ENCODE measurements around the gene DHX34.
A peak's percentile ranks its signal among the peaks of the same experiment; 100 is the strongest.
"Not testable (repeated sequence)": the region's sequence is repeated elsewhere in the genome, so short reads cannot be mapped to it uniquely, and the experiment has no call there.

The DHX34 gene

GRCh38 chr19:47324502-47324901 is 24.6 kb upstream of the DHX34 start:
- DNase-seq, result peak; percentile 14

GRCh38 chr19:47330466-47330869 is 18.6 kb upstream of the DHX34 start:
- DNase-seq, result peak; percentile 22

GRCh38 chr19:47331490-47331889 is 17.6 kb upstream of the DHX34 start:
- DNase-seq, result no peak

GRCh38 chr19:47331931-47332547 is 17.1 kb upstream of the DHX34 start, which contains the start of gene C5AR2:
C5AR2 (plus strand) TSS chr19:47332175; CDS start chr19:47340800, 8,625 bp downstream.
- no peak for DNase-seq

DNA sequence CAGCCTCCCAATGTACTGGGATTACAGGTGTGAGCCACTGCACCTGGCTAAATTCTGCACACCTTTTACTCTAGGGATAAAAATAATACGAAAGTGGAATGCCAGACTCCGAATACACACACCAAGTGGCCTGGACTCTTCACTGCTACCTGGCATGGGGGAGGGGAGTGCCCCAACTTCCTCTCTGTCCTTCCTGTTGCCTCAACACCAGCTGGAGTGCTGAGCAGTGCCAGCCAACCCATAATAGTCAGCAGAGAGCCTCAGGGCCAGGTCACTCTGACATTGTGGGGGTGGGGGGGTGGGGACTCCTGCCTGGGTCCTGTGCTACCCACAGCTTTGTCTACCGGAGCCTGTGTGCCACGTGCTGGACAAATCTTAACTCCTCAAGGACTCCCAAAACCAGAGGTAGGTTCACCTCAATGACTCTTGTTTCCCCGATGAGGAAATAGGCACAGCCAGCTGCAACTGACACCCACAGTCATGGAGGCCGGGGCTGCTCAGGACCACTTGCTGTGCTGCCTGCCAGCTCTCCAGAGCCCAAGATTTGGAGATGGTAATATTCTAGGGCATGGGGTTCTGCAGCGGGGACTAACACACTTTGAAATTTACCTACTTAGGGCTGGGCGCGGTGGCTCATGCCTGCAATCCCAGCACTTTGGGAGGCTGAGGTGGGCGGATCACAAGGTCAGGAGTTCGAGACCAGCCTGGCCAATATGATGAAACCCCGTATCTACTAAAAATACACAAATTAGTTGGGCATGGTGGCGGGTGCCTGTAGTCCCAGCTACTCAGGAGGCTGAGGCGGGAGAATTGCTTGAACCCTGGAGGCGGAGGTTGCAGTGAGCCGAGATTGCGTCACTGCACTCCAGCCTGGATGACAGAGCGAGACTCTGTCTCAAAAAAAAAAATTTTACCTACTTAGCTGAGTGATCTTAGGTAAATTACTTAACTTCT is 12.1 kb upstream of the DHX34 start:
- DNase-seq, result not testable (repeated sequence)

DNA sequence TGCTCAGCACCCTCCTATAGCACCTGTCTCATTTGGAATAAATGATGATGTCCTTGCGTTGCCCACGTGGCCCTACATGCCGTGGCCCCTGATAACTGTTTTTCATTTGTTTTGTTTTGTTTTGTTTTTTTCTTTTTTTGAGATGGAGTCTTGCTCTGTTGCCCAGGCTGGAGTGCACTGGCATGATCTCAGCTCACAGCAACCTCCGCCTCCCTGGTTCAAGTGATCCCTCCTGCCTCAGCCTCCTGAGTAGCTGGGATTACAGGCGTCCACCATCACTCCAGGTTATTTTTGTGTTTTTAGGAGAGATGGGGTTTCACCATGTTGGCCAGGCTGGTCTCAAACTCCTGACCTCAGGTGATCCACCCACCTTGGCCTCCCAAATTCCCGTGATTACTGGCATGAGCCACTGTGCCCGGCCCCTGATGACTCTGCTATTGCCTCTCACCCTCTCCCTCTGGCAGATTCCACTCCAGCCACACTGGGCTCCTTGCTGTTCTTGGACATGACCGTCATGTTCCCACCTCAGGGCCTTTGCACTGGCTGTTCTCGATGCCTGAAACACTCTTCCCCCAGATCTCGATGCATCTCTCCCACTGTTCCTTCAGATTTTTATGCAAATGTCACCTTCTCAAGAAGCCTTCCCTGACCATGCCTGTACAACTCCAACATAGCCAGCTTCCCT is 9.8 kb upstream of the DHX34 start:
- DNase-seq, result no peak

- DNase-seq, result no peak
Measured at GRCh38 chr19:47340477-47341208, 8.5 kb upstream of the DHX34 start.

GRCh38 chr19:47341734-47342133 is 7.4 kb upstream of the DHX34 start:
- DNase-seq, result no peak

- no peak for DNase-seq
Measured at GRCh38 chr19:47343194-47343802, 5.8 kb upstream of the DHX34 start.

GRCh38 chr19:47344425-47344824 is 4.7 kb upstream of the DHX34 start:
- no peak for DNase-seq

DNA sequence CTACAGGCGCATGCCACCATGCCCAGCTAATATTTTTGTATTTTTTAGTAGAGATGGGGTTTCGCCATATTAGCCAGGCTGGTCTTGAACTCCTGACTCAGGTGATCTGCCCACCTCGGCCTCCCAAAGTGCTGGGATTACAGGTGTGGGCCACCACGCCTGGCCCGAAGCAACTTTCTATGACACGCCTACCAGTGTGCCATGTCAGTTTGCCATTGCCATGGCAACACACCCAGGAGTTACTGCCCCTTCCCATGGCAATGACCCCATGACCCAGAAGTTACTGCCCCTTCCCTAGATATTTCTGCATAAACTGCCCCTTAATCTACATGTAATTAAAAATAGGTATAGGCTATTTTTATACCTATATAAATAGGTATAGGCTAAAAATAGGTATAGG is 3.1 kb upstream of the DHX34 start:
- DNase-seq, result not testable (repeated sequence)

DNA sequence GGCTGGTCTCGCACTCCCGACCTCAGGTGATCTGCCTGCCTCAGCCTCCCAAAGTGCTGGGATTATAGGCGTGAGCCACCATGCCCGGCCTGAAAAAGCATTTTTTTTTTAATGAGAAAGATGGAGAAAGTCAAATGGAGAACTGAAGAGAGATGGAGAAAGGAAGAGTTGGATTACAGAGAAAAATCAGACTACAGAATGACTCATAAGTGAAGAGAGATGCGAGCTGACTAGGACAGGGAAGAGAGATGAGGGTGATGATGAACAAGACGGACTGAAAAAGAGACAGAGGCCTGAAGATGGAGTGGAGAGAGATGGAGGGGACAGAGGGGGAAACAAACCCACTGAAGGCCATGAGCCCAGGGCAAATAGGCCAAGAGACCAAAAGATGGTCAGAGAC is 1.5 kb downstream of the DHX34 start:
- DNase-seq, result no peak

GRCh38 chr19:47351548-47351947 is 2.4 kb downstream of the DHX34 start:
- DNase-seq, result peak; percentile 25

GRCh38 chr19:47352095-47352494 is 3.0 kb downstream of the DHX34 start:
- no peak for DNase-seq

DNA sequence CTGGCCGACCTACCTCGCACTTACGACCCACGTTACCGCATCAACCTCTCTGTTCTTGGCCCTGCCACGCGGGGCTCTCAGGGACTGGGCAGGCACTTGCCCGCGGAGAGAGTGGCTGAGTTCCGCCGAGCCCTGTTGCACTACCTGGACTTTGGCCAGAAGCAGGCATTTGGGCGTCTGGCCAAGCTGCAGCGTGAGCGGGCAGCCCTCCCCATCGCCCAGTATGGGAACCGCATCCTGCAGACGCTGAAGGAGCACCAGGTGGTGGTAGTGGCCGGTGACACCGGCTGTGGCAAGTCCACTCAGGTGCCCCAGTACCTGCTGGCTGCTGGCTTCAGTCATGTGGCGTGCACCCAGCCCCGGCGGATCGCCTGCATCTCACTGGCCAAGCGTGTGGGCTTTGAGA is 4.2 kb downstream of the DHX34 start:
- no peak for DNase-seq

DNA sequence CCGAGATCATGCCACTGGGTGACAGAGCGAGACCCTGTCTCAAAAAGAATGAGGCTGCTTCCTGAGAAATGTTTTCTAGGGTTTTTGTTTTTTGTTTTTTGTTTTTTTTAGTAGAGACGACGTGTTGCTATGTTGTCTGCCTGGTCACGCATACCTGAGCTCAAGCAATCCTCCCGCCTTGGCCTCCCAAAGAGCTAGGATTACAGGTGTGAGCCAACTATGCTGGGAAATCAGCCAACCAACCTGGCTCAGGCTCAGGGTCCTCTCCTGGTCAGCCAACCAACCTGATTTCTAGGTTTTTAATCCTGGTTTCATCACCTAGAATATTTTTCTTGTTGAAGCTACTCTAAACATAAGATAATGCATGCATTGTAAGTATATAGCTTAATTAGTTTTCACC is 7.8 kb downstream of the DHX34 start:
- DNase-seq, result no peak

DNA sequence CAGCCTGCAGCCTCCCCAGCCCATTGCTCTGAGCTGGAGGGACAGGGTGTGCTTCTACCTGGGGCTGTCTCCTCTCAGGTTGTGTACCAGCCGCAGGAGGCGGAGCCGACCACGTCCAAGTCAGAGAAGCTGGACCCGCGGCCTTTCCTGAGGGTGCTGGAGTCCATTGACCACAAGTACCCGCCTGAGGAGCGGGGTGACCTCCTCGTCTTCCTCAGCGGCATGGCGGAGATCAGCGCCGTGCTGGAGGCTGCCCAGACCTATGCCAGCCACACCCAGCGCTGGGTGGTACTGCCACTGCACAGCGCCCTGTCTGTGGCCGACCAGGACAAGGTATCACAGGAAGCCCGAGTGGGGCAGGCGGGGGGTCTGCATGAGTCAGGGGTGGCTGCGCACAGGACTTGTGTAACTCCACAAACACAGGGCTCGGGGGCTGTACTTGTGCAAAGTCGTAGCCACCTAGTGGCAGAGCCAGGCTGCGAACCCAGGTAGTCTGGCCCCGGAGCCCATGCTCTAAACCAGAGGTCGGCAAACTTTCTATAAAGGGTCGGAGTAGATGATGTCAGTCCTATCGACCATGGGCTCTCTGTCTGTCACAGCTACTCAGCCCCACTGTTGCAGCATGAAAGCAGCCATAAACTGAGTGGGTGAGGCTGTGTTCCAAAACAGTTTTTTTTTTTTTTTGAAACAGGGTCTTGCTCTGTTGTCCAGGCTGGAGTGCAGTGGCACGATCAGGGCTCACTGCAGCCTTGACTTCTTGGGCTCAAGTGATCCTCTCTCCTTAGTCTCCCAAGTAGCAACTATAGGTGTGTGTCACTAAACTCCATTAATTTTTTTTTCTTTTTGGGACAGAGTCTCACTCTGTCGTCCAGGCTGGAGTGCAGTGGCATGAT is 8.9 kb downstream of the DHX34 start:
- DNase-seq, result no peak

DNA sequence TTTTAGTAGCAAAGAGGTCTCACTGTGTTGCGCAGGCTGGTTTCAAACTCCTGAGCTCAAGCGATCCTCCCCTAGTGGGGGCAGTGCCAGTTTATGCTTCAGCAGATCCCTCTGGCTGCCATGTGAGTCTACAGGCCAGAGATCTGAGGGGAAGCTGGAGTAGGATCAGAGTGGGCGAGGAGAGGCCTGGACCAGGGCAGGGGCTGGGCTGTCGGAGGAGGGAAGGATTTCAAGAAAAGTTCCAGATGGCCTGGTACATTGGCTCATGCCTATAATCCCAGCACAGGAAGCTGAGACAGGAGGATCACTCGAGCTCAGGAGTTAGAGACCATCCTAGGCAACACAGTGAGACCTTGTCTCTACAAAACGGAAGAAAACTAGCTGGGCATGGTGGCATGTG is 9.8 kb downstream of the DHX34 start:
- DNase-seq, result no peak

DNA sequence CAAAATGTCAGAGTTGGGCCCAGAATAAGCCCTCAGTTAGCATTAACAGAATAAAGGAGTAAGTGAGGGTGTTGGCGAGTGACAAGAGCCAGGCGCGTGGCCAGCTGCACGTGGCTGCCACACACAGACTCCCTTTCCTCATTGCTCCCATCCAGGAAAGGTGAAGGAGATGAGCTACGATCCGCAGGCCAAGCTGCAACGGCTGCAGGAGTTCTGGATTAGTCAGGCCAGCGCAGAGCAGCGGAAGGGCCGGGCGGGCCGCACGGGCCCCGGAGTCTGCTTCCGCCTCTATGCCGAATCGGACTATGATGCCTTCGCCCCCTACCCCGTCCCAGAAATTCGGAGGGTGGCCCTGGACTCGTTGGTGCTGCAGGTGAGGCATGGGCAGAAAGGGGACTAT is 13.2 kb downstream of the DHX34 start:
- DNase-seq, result no peak

- no peak for DNase-seq
Measured at GRCh38 chr19:47363758-47364531, 14.8 kb downstream of the DHX34 start.

Data from midbrain (tissue), 1 donor.